Measurements from ENCODE around the gene ALDH7A1. TPM values are rescaled to one million over a fixed set of nuclear protein-coding genes. Genes with fewer than 3 reads are reported as not detected.

Gene ALDH7A1
- total RNA-seq, 1 experiment from 2014 or later, result 148 TPM

DNA sequence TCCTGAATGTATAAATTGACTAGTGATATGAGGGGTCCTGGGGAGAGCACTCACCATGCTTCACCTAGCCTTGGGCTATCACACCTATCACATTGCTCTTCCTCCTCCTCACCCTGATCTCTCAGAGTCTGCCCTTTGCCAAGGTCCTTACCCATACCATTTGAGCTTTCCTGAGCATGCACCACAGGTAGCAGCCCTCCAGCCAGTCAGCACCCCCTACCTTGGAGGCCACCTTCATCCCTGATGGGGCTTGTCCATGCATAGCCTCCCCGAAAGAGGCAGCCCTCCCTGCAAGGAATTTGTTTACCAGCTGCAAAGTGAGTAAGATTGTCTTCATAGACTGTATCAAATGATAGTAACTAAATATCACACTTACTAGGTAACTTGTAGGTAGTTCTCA lies 83.1 kb downstream of the ALDH7A1 start:
- Mint-ChIP-seq H3K27me3 (ENCODE audit: low read depth) (no peaks in the 10 kb centered on the region; the same call in 1 of the 2 replicates), H3K4me1 (peaks cover 7 to 12% of the 10 kb centered on the region in 2 experiments), H3K9me3 (no peaks in the 10 kb centered on the region), H3K27ac (no peak overlapping the region), H3K4me3 (no peak overlapping the region), H3K36me3 (ENCODE audit: insufficient read depth in 1 of 3, low read depth in 3 of 3) (no peaks in the 10 kb centered on the region)
- H3K27ac ChIP-seq (ENCODE audit: insufficient read length, low read depth, low read length), result no peak overlapping the region
- no peak overlapping the region for H3K9ac ChIP-seq (ENCODE audit: extremely low read depth, insufficient read length, low read length)
- H3K4me1 ChIP-seq (ENCODE audit: insufficient read depth, low read length), result peaks cover 3% of the 10 kb centered on the region; the same call in 1 of the 2 replicates
- H2BK12ac ChIP-seq (ENCODE audit: insufficient read length, low read depth, low read length), result no peak overlapping the region
- H3K14ac ChIP-seq (ENCODE audit: insufficient read depth, low read length), result no peak overlapping the region
- no peak overlapping the region for H2BK15ac ChIP-seq (ENCODE audit: low read depth, low read length)
- no peak overlapping the region for H3K56ac ChIP-seq (ENCODE audit: insufficient read length, low read depth, low read length)
- TF ChIP-seq, protein P1, sequence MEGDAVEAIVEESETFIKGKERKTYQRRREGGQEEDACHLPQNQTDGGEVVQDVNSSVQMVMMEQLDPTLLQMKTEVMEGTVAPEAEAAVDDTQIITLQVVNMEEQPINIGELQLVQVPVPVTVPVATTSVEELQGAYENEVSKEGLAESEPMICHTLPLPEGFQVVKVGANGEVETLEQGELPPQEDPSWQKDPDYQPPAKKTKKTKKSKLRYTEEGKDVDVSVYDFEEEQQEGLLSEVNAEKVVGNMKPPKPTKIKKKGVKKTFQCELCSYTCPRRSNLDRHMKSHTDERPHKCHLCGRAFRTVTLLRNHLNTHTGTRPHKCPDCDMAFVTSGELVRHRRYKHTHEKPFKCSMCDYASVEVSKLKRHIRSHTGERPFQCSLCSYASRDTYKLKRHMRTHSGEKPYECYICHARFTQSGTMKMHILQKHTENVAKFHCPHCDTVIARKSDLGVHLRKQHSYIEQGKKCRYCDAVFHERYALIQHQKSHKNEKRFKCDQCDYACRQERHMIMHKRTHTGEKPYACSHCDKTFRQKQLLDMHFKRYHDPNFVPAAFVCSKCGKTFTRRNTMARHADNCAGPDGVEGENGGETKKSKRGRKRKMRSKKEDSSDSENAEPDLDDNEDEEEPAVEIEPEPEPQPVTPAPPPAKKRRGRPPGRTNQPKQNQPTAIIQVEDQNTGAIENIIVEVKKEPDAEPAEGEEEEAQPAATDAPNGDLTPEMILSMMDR (conservative IDR thresholded peaks at IDR 0.05), result no peak
- H3K18ac ChIP-seq (ENCODE audit: insufficient read length, low read depth, low read length), result no peak overlapping the region
- no peaks in the 10 kb centered on the region for H4K20me1 ChIP-seq (ENCODE audit: control insufficient read depth, insufficient read depth, insufficient read length)
- WGBS (ENCODE audit: extremely low coverage, insufficient read length, low lambda C conversion rate), result no CpG with 5 or more reads among the region's 1 CpG
- no peaks in the 10 kb centered on the region for H3K79me1 ChIP-seq (ENCODE audit: insufficient read depth, low read depth, low read length, poor library complexity, severe bottlenecking)
- H2BK5ac ChIP-seq (ENCODE audit: insufficient read length, low read length), result no peak overlapping the region
- H3K27me3 ChIP-seq (ENCODE audit: insufficient read depth, low read length), result no peaks in the 10 kb centered on the region
- no peak overlapping the region for H2BK20ac ChIP-seq (ENCODE audit: low read depth, low read length, poor library complexity, severe bottlenecking)
- H3K23ac ChIP-seq (ENCODE audit: insufficient read length, low read depth, low read length), result no peak overlapping the region
- H3K79me2 ChIP-seq (ENCODE audit: insufficient read depth, low read length), result no peaks in the 10 kb centered on the region
- no peak overlapping the region for H2AK5ac ChIP-seq (ENCODE audit: insufficient read length, low read length)
- no peak overlapping the region for H3K4me2 ChIP-seq (ENCODE audit: insufficient read depth, insufficient read length, low read length)
- no peak for DNase-seq
- H4K5ac ChIP-seq (ENCODE audit: insufficient read length, low read depth, low read length), result no peak overlapping the region
- no peaks in the 10 kb centered on the region for H3K23me2 ChIP-seq (ENCODE audit: insufficient read length, low read depth, low read length, poor library complexity, severe bottlenecking)
- no peak overlapping the region for H3K4ac ChIP-seq (ENCODE audit: low read depth, low read length)
- H4K91ac ChIP-seq (ENCODE audit: insufficient read length, low read depth, low read length), result no peak overlapping the region
- no peak overlapping the region for H2BK120ac ChIP-seq (ENCODE audit: low read depth, low read length, poor library complexity, severe bottlenecking)
- no peaks in the 10 kb centered on the region for H3K9me3 ChIP-seq (ENCODE audit: control insufficient read depth, low read depth, low read length)
- H2AFZ ChIP-seq (ENCODE audit: low read length), result no peak overlapping the region
- H3T11ph ChIP-seq (ENCODE audit: low read length), result no peak overlapping the region
- no peak overlapping the region for H4K8ac ChIP-seq (replicated peaks; ENCODE audit: insufficient read length, low read depth, low read length)
